SIG-M5 treated with dmso at 0.1 percent for 504 hours (cell line): ENCODE results near the gene SMIM41.

Source experiments
- DNase-seq: peaks from one replicate; lab custom pipeline; 2025; ENCODE audit not compliant: unreplicated experiment; lab: John Stamatoyannopoulos, UW

Gene SMIM41

GRCh38 chr12:52079576-52080402 lies at the start of gene SMIM41:
Gene SMIM41 (plus strand): TSS chr12:52079704. CDS start chr12:52079780, 76 bp downstream.
- DNase-seq: no peak

GRCh38 chr12:52032446-52032803 lies 47.1 kb upstream of the SMIM41 start:
- no peak for DNase-seq

- DNase-seq: peak; percentile 97
These were observed 46.6 kb upstream of the SMIM41 start for GRCh38 chr12:52032804-52033445.

GRCh38 chr12:52033446-52034140 lies 45.9 kb upstream of the SMIM41 start:
- DNase-seq: no peak

- no peak for DNase-seq
These were observed 44.3 kb upstream of the SMIM41 start for GRCh38 chr12:52035190-52035589.

- no peak for DNase-seq
These were observed 43.6 kb upstream of the SMIM41 start for GRCh38 chr12:52035926-52036325.

- DNase-seq: peak; percentile 75
These were observed 42.8 kb upstream of the SMIM41 start for GRCh38 chr12:52036587-52037171.

GRCh38 chr12:52037248-52037861 lies 42.1 kb upstream of the SMIM41 start:
- no peak for DNase-seq

- no peak for DNase-seq
These were observed 41.1 kb upstream of the SMIM41 start for GRCh38 chr12:52038447-52038846.

- DNase-seq: no peak
These were observed 38.5 kb upstream of the SMIM41 start for GRCh38 chr12:52041035-52041434.

- no peak for DNase-seq
These were observed 37.8 kb upstream of the SMIM41 start for GRCh38 chr12:52041695-52042123.

GRCh38 chr12:52042706-52043385 lies 36.7 kb upstream of the SMIM41 start:
- no peak for DNase-seq

GRCh38 chr12:52043386-52044212 lies 35.9 kb upstream of the SMIM41 start:
- DNase-seq: no peak

GRCh38 chr12:52044292-52044983 lies 35.1 kb upstream of the SMIM41 start:
- DNase-seq: no peak

GRCh38 chr12:52045794-52046199 lies 33.7 kb upstream of the SMIM41 start:
- DNase-seq: peak; percentile 37

GRCh38 chr12:52046859-52047258 lies 32.6 kb upstream of the SMIM41 start:
- no peak for DNase-seq

GRCh38 chr12:52049286-52049685 lies 30.2 kb upstream of the SMIM41 start:
- DNase-seq: no peak

- no peak for DNase-seq
These were observed 29.8 kb upstream of the SMIM41 start for GRCh38 chr12:52049688-52050087.
